WI38 (cell line): ENCODE results near the gene ARMC9.
"Not testable (repeated sequence)": the region's sequence is repeated elsewhere in the genome, so short reads cannot be mapped to it uniquely, and the experiment has no call there.

Experiments used
- H3K4me3 ChIP-seq: 2 replicates; pipeline ENCODE4 v1.5.1; 2011; ENCODE audit warnings: low read depth, mild to moderate bottlenecking, control low read depth, low read length
- CTCF ChIP-seq: IDR thresholded peaks from 2 replicates; pipeline ENCODE4 v1.5.1; 2012; ENCODE audit warnings: low read depth, mild to moderate bottlenecking, control low read depth, low read length

ARMC9 gene

GRCh38 chr2:231296401-231296974, 98.1 kb downstream of the ARMC9 start:
- no peak overlapping the region for H3K4me3 ChIP-seq
- TF ChIP-seq CTCF: no peak

GRCh38 chr2:231297108-231297908, 98.9 kb downstream of the ARMC9 start:
- no peak overlapping the region for H3K4me3 ChIP-seq
- TF ChIP-seq CTCF: peak; percentile 79

- no peak overlapping the region for H3K4me3 ChIP-seq
- no peak for TF ChIP-seq CTCF
These were observed 99.7 kb downstream of the ARMC9 start for GRCh38 chr2:231298091-231298490.

DNA sequence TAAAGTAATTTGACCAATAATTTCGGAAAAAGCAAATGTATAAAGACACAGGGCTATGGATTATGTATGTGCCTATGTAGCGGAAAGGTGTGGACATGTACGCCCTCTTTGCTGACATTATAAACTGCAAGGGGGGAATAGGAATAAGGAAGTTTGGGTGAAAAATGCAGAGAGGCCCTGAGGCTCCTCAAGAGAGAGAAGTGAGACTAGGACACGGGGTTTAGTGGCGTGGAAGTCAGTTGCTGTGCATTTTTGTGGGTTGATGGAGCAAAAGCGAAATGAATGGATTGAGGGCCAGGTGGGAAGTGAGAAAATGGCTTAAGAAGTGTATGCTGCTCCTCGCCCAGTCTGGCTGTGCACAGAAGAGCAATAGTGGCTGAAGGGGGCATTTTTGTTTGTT, 100.8 kb downstream of the ARMC9 start:
- TF ChIP-seq CTCF: no peak
- no peak overlapping the region for H3K4me3 ChIP-seq

- H3K4me3 ChIP-seq: no peak overlapping the region
- TF ChIP-seq CTCF: no peak
These were observed 101.7 kb downstream of the ARMC9 start for GRCh38 chr2:231300020-231300721.

DNA sequence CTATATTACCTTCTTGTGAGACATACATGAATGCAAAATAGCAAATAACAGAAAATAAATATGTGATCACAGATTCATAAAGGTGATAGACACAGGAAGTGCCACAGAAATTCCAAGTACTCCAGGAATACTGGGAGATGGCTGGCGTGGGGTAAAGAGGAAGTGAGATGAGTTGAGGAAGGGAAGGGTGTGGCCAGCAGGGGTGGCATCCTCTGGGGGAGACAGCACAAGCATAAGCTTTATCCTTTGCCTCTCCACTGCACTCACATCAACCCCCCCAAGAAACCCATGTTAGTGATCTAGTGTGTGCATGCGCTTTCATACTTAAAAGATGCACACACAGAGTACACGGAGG, 102.3 kb downstream of the ARMC9 start:
- no peak for TF ChIP-seq CTCF

DNA sequence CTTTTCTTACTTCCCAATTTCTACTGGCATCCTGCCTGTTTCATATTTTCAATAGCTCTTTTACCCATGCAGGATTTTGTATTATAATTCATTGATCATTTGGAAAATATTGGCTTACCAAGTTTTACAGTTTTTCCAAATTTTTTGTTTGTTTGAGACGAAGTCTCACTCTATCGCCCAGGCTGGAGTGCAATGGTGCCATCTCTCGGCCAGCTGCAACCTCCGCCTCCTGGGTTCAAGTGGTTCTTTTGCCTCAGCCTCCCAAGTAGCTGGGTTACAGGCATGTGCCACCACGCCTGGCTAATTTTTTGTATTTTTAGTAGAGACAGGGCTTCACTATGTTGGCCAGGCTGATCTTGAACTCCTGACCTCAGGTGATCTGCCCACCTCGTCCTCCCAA, 105.8 kb downstream of the ARMC9 start:
- not testable (repeated sequence) for H3K4me3 ChIP-seq

More for the DNA sequence above, 102.3 kb downstream of the ARMC9 start:
- no peak overlapping the region for H3K4me3 ChIP-seq
